ENCODE measurements around the gene PRICKLE4.

PRICKLE4 gene

DNA sequence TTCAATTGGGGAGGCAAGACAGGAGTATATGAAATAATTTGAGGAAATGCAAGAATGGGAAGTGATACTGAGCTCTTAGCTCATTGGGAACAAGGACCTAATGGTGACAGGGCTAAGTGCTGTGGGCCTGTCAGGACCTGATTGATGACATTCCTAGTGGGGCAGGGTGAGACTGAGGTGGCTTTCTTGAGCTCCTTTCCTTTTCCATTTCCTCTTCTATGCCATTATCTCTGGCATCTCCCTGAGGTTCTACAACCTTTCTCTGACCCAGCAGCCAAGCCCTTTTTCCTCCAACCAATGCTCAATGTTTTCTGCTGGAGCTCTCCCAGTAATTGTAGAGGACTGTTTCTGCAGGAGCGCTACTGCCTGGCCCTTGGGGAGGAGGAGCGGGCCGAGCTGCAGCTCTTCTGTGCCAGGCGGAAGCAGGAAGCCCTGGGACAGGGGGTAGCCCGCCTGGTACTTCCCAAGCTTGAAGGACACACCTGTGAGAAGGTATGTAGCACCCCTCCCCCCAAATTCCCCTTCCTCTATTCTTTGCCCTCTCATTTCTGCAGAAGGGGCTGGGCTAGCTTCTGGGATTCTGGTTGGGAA lies 4.1 kb downstream of the PRICKLE4 start:
- TF ChIP-seq, protein P1, sequence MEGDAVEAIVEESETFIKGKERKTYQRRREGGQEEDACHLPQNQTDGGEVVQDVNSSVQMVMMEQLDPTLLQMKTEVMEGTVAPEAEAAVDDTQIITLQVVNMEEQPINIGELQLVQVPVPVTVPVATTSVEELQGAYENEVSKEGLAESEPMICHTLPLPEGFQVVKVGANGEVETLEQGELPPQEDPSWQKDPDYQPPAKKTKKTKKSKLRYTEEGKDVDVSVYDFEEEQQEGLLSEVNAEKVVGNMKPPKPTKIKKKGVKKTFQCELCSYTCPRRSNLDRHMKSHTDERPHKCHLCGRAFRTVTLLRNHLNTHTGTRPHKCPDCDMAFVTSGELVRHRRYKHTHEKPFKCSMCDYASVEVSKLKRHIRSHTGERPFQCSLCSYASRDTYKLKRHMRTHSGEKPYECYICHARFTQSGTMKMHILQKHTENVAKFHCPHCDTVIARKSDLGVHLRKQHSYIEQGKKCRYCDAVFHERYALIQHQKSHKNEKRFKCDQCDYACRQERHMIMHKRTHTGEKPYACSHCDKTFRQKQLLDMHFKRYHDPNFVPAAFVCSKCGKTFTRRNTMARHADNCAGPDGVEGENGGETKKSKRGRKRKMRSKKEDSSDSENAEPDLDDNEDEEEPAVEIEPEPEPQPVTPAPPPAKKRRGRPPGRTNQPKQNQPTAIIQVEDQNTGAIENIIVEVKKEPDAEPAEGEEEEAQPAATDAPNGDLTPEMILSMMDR (conservative IDR thresholded peaks at IDR 0.05; ENCODE audit: low read depth, low read length), result no peak
- DNase-seq (ENCODE audit: low read depth), result no peak
- H3K4me3 ChIP-seq (ENCODE audit: low read depth, low read length), result no peak overlapping the region

DNA sequence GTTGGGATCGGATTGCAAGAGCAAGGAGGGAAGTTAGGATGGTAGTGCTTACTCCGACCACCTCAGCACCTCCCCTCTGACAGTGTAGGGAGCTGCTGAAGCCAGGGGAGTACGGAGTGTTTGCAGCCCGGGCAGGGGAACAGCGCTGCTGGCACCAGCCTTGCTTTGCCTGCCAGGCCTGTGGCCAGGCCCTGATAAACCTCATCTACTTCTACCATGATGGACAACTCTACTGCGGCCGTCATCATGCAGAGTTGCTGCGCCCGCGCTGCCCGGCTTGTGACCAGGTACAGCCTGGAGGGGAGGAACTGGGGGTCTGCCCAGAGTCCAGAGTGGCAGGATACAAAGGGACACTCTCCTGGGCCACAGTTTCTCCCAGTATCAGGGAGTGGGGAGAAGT lies 4.7 kb downstream of the PRICKLE4 start:
- H3K4me3 ChIP-seq (ENCODE audit: low read depth, low read length), result no peak overlapping the region
- DNase-seq (ENCODE audit: low read depth), result no peak

DNA sequence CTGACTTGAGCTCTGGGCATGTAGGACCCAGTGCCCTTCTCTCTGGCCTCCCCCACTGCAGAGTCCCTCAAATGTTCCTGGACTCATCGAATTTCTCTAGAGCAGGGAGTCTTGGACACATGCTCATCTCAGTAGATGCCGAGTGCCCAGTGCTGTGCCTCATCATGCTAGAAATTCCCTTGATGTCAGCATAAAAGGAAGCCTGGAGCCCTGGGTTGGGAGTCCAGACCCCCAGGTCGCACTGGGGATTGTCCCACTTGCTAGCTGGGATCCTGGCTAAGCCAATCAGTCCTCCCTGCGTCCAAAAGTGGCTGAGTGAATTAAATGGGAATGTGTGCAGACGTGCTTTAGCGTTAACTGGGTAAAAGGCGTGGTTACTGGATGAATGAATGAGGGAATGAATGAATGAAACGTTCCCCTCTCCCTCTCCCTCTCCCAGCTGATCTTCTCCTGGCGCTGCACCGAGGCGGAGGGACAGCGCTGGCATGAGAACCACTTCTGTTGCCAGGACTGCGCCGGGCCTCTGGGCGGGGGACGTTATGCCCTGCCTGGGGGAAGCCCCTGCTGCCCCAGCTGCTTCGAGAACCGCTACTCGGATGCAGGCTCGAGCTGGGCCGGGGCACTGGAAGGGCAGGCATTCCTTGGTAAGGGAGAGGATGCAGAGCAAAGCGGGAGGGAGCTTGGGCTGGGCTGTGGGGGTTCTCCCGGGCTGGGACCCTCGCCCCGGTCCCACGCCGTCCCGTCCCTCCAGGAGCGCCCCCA lies 5.3 kb downstream of the PRICKLE4 start:
- H3K4me3 ChIP-seq (ENCODE audit: low read depth, low read length), result peak overlapping the region; percentile 99
- TF ChIP-seq, protein P1 (conservative IDR thresholded peaks at IDR 0.05; ENCODE audit: low read depth, low read length), result peak; percentile 1
- peak; percentile 15 for DNase-seq (ENCODE audit: low read depth)

More for the DNA sequence above, 4.7 kb downstream of the PRICKLE4 start:
- TF ChIP-seq, protein P1 (conservative IDR thresholded peaks at IDR 0.05; ENCODE audit: low read depth, low read length), result no peak

DNA sequence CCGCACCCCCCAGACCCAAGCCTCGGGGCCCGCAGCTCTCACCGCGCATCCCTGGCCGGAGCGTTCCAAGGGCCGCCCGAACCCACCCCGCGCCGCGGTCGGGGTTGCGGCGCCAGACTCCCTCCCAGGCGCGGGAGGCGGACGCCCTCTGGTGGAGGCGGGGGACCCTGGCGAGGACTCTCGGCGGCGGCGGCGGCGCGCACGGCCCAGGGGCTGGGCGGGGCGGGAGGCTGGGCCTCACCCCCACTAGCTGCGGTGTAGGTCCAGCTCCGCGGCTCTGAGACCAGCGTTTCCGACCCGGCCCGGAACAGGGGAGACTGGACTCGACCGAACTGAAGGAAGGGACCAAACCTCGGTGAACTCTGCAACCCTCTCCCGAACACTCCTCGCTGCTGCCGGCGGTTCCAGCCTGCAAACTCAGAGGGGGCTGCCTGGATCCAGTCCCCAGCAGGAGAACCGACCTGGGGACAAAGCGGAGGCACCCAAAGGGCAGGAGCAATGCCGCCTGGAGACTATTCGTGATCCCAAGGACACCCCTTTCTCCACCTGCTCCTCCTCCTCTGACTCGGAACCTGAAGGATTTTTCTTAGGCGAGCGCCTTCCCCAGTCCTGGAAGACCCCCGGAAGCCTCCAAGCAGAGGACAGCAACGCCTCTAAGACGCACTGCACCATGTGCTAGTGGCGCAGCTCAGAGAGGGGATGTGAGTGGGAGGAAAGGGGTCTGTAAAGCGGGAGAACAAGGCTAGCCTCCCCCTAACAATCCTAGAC lies 6.1 kb downstream of the PRICKLE4 start:
- DNase-seq (ENCODE audit: low read depth), result peak; percentile 78
- peak overlapping the region; percentile 99 for H3K4me3 ChIP-seq (ENCODE audit: low read depth, low read length)
- TF ChIP-seq, protein P1 (conservative IDR thresholded peaks at IDR 0.05; ENCODE audit: low read depth, low read length), result peak; percentile 54

DNA sequence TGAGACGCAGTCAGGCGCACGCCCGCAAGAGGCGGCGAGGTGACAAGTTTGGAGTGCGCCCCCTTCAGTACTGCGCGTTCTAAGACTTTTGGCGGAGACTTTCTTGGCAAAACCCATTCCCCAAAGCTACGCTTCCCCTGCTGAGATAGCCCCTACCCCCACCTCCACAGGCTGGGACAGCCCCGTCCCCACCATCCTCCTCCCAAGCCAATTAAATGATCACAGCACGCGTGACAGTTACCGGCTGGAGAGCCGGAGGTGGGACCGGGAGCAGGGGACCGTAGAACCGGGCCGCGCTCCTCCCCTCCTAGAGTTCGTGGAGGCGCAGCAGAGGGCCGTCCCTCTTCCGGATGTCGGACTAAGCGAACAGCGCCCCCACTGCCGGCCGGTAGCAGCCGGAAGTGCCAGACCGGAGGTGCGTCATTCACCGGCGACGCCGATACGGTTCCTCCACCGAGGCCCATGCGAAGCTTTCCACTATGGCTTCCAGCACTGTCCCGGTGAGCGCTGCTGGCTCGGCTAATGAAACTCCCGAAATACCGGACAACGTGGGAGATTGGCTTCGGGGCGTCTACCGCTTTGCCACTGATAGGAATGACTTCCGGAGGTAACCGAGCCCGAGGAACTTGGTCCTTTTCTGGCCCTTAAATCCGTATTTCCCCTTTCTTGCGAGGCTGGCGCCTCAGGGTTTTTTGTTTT lies 6.8 kb downstream of the PRICKLE4 start, which contains the start of gene TOMM6:
Gene TOMM6, plus strand, starts transcription at position 476 of the 699 bp plus-strand sequence. Its CDS starts 4 bp downstream, at position 480.
- peak; percentile 97 for DNase-seq (ENCODE audit: low read depth)
- H3K4me3 ChIP-seq (ENCODE audit: low read depth, low read length), result peak within 1 kb of the TSS; percentile 99
- TF ChIP-seq, protein P1 (conservative IDR thresholded peaks at IDR 0.05; ENCODE audit: low read depth, low read length), result peak; percentile 77

DNA sequence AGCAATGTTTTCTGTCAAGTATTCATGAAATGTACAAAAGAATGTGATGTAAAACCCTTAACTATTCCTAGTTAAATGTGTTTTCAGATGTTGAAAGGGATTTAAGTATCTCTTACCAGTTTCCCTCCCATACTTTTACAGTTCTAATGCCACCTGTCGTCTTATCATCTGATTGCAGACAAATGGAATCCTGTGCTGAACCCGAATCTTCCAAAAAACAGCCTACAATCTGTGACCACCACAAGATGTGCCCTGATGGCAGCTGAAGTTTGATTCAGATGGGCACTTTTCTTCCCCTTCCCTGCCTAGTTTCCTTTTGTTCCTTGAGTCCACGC lies 8.8 kb downstream of the PRICKLE4 start:
- H3K4me3 ChIP-seq (ENCODE audit: low read depth, low read length), result no peak overlapping the region
- TF ChIP-seq, protein P1 (conservative IDR thresholded peaks at IDR 0.05; ENCODE audit: low read depth, low read length), result no peak
- no peak for DNase-seq (ENCODE audit: low read depth)
